ENCODE measurements around the gene KCNA5. TPM values are rescaled to one million over a fixed set of nuclear protein-coding genes. Genes with fewer than 3 reads are reported as not detected.

KCNA5 gene
- polyA plus RNA-seq, 1 donor (not counting 4 experiments of a cell fraction or from before 2014, with no cell fraction given) = not detected

DNA sequence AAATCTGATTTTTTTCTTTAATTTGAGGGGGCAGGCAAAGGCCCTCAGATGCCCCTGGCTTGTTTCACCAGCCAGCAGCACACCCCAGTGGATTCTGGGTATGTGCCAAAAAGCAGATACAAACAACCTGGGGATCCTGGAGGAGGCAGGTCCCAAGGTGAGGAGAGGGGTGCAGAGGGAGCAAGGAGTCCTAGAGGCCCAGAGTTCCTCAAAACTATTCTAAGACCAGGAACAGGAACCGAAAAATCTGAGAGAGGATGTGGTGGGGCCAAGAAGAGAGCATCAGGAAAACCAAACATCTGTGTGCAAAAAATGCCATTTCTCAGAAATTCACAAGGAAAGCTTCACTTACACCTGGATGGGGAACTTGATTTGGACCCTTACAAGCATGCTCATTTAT lies 8.2 kb downstream of the KCNA5 start:
- Histone ChIP-seq H3K79me2 (ENCODE audit: control insufficient read depth, insufficient read depth, low read length) (no peaks in the 10 kb centered on the region), H3K9ac (ENCODE audit: control insufficient read depth, extremely low read depth, insufficient read depth, low read length) (no peak overlapping the region), H3K9me1 (ENCODE audit: control insufficient read depth, extremely low read depth, insufficient read depth, low read length) (no peaks in the 10 kb centered on the region), H3K27me3 (ENCODE audit: control insufficient read depth, extremely low read depth, insufficient read depth, low read length) (peaks cover 7% of the 10 kb centered on the region), H3K36me3 (ENCODE audit: control insufficient read depth in 2 of 2, extremely low read depth in 1 of 2, insufficient read depth in 2 of 2, low read length in 2 of 2) (no peaks in the 10 kb centered on the region), H2AFZ (ENCODE audit: control insufficient read depth, low read length) (no peak overlapping the region), H3K4me2 (ENCODE audit: control insufficient read depth, extremely low read depth, insufficient read depth, low read depth, low read length) (no peak overlapping the region), H3K4me3 (ENCODE audit: control insufficient read depth in 2 of 3, extremely low read depth in 1 of 3, insufficient read depth in 2 of 3, low read depth in 1 of 3, low read length in 3 of 3) (no peak overlapping the region), H3K4me1 (ENCODE audit: control insufficient read depth, extremely low read depth, insufficient read depth, low read length) (no peaks in the 10 kb centered on the region), H3K27ac (ENCODE audit: control insufficient read depth, insufficient read depth, low read length) (no peak overlapping the region), H3K9me3 (ENCODE audit: control insufficient read depth, low read depth, low read length) (no peaks in the 10 kb centered on the region), H4K20me1 (ENCODE audit: control insufficient read depth, extremely low read depth, insufficient read depth, low read length) (no peaks in the 10 kb centered on the region)
- dilution Hi-C loops (cut with MboI; ENCODE audit: extremely low pct_ligation_motif_present, low sequenced_read_pairs) = no loop called here
- no peak for FAIRE-seq
- no peak for DNase-seq (ENCODE audit: low read depth, low spot score)
- TF ChIP-seq, protein P1, sequence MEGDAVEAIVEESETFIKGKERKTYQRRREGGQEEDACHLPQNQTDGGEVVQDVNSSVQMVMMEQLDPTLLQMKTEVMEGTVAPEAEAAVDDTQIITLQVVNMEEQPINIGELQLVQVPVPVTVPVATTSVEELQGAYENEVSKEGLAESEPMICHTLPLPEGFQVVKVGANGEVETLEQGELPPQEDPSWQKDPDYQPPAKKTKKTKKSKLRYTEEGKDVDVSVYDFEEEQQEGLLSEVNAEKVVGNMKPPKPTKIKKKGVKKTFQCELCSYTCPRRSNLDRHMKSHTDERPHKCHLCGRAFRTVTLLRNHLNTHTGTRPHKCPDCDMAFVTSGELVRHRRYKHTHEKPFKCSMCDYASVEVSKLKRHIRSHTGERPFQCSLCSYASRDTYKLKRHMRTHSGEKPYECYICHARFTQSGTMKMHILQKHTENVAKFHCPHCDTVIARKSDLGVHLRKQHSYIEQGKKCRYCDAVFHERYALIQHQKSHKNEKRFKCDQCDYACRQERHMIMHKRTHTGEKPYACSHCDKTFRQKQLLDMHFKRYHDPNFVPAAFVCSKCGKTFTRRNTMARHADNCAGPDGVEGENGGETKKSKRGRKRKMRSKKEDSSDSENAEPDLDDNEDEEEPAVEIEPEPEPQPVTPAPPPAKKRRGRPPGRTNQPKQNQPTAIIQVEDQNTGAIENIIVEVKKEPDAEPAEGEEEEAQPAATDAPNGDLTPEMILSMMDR (optimal IDR thresholded peaks at IDR 0.05 in 1 of 3, IDR thresholded peaks at IDR 0.05 in 1 of 3, conservative IDR thresholded peaks at IDR 0.05 in 1 of 3; ENCODE audit: extremely low read depth in 1 of 3, insufficient read depth in 2 of 3, low read length in 3 of 3) = no peak
- no peak for TF ChIP-seq EZH2 (IDR thresholded peaks at IDR 0.05; ENCODE audit: low read length)

DNA sequence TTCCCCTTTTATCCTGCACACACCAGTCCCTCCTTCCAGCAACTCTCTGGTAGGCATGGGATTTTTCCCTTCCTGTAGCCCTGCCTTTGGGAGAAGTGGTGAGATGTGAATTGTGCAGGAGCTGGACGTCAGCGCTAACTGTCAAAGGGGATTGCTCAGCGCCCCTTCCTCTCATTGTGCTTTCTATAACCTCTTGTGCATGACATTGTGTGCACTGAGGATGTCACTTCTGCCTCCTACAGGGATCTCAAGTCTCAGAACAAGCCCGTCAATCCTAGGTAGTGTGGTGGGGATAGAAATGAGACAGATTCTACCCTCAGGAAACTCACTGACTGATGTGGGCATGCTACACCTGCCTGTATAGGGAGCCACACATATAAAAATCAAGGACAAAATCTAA lies 8.7 kb downstream of the KCNA5 start:
- peaks cover 3% of the 10 kb centered on the region for H3K27me3 ChIP-seq (ENCODE audit: control insufficient read depth, extremely low read depth, insufficient read depth, low read length)
- H3K36me3 ChIP-seq (ENCODE audit: control insufficient read depth in 2 of 2, extremely low read depth in 1 of 2, insufficient read depth in 2 of 2, low read length in 2 of 2) = no peaks in the 10 kb centered on the region
- no peak overlapping the region for H2AFZ ChIP-seq (ENCODE audit: control insufficient read depth, low read length)
- no peaks in the 10 kb centered on the region for H4K20me1 ChIP-seq (ENCODE audit: control insufficient read depth, extremely low read depth, insufficient read depth, low read length)
- no peaks in the 10 kb centered on the region for H3K9me1 ChIP-seq (ENCODE audit: control insufficient read depth, extremely low read depth, insufficient read depth, low read length)
- TF ChIP-seq, protein P1 (optimal IDR thresholded peaks at IDR 0.05 in 1 of 3, IDR thresholded peaks at IDR 0.05 in 1 of 3, conservative IDR thresholded peaks at IDR 0.05 in 1 of 3; ENCODE audit: extremely low read depth in 1 of 3, insufficient read depth in 2 of 3, low read length in 3 of 3) = no peak
- TF ChIP-seq EZH2 (IDR thresholded peaks at IDR 0.05; ENCODE audit: low read length) = no peak
- no peaks in the 10 kb centered on the region for H3K4me1 ChIP-seq (ENCODE audit: control insufficient read depth, extremely low read depth, insufficient read depth, low read length)
- no peaks in the 10 kb centered on the region for H3K9me3 ChIP-seq (ENCODE audit: control insufficient read depth, low read depth, low read length)
- no peak overlapping the region for H3K4me2 ChIP-seq (ENCODE audit: control insufficient read depth, extremely low read depth, insufficient read depth, low read depth, low read length)
- dilution Hi-C loops (cut with MboI; ENCODE audit: extremely low pct_ligation_motif_present, low sequenced_read_pairs) = no loop called here
- H3K4me3 ChIP-seq (ENCODE audit: control insufficient read depth in 2 of 3, extremely low read depth in 1 of 3, insufficient read depth in 2 of 3, low read depth in 1 of 3, low read length in 3 of 3) = no peak overlapping the region
- no peak for FAIRE-seq
- no peaks in the 10 kb centered on the region for H3K79me2 ChIP-seq (ENCODE audit: control insufficient read depth, insufficient read depth, low read length)
- H3K27ac ChIP-seq (ENCODE audit: control insufficient read depth, insufficient read depth, low read length) = no peak overlapping the region
- DNase-seq (ENCODE audit: low read depth, low spot score) = no peak
- H3K9ac ChIP-seq (ENCODE audit: control insufficient read depth, extremely low read depth, insufficient read depth, low read length) = no peak overlapping the region

All from keratinocyte (primary cell).